HG03442 (cell line): ENCODE results near the gene SUOX.
"Not testable (repeated sequence)": the region's sequence is repeated elsewhere in the genome, so short reads cannot be mapped to it uniquely, and the experiment has no call there.

Experiments used
- ATAC-seq: cut with Tn5 transposase; IDR thresholded peaks from one replicate; pipeline ENCODE4 v1.9.1; 2021; ENCODE audit warnings: mild to moderate bottlenecking, moderate library complexity; ENCODE audit not compliant: unreplicated experiment

Gene SUOX

GRCh38 chr12:56017181-56017580 is 20.1 kb downstream of the SUOX start:
- no peak for ATAC-seq

- no peak for ATAC-seq
Observed at GRCh38 chr12:56018356-56018755, 21.3 kb downstream of the SUOX start.

- no peak for ATAC-seq
Observed at GRCh38 chr12:56020423-56021184, 23.5 kb downstream of the SUOX start, which contains the start of gene IKZF4. IKZF4 (plus strand) TSS chr12:56021043; CDS start chr12:56021494, 451 bp downstream.

- no peak for ATAC-seq
Observed at GRCh38 chr12:56021889-56022497, 24.9 kb downstream of the SUOX start.

GRCh38 chr12:56028511-56029165 is 31.6 kb downstream of the SUOX start:
- no peak for ATAC-seq

- ATAC-seq = no peak
Observed at GRCh38 chr12:56029166-56029519, 32.1 kb downstream of the SUOX start.

GRCh38 chr12:56029666-56030293 is 32.7 kb downstream of the SUOX start:
- ATAC-seq = no peak

GRCh38 chr12:56031987-56032386 is 34.9 kb downstream of the SUOX start:
- ATAC-seq = no peak

- ATAC-seq = no peak
Observed at GRCh38 chr12:56034586-56035332, 37.7 kb downstream of the SUOX start.

GRCh38 chr12:56037161-56037560 is 40.1 kb downstream of the SUOX start:
- no peak for ATAC-seq

GRCh38 chr12:56038022-56038655 is 41.1 kb downstream of the SUOX start:
- ATAC-seq = no peak

- ATAC-seq = no peak
Observed at GRCh38 chr12:56040151-56040550, 43.1 kb downstream of the SUOX start.

GRCh38 chr12:56040963-56041551 is 44.0 kb downstream of the SUOX start:
- ATAC-seq = peak; percentile 5

GRCh38 chr12:56041552-56042429 is 44.7 kb downstream of the SUOX start, which contains the start of gene RPS26:
RPS26 (plus strand) TSS chr12:56041918; CDS start chr12:56042167, 249 bp downstream.
- ATAC-seq = peak; percentile 93

GRCh38 chr12:56042430-56042813 is 45.3 kb downstream of the SUOX start:
- not testable (repeated sequence) for ATAC-seq

- ATAC-seq = no peak
Observed at GRCh38 chr12:56042843-56043242, 45.8 kb downstream of the SUOX start.

GRCh38 chr12:56046027-56046780 is 49.1 kb downstream of the SUOX start:
- ATAC-seq = no peak

- ATAC-seq = no peak
Observed at GRCh38 chr12:56053407-56053893, 56.4 kb downstream of the SUOX start.
